K562 (cell line): ENCODE measurements around the gene BOLA3. TPM values are rescaled to one million over a fixed set of nuclear protein-coding genes. Genes with fewer than 3 reads are reported as not detected.

Experiments
- ATAC-seq: fragments of 200-7000 bp; cut with Tn5 transposase; 3 replicates; pipeline ENCODE4 v1.9.1; 2020; ENCODE audit warnings: moderate library complexity
- BruUV-seq: library from RNA; stranded (reverse); fragments of 400-500 nt; replicated peaks from 2 replicates; lab custom pipeline; 2021; lab: Mats Ljungman, UMichigan
- CTCF ChIA-PET: fragments of 300-600 bp; formaldehyde crosslinking; extraction: SDS; loops from one replicate; lab custom pipeline; 2021; ENCODE audit warnings: low intra/inter-chr PET ratio; lab: Yijun Ruan, JAX
- POLR2A ChIA-PET: fragments of 300-600, 350-650 bp; sonication (Branson Sonifier 250); formaldehyde crosslinking; extraction: SDS; loops from one replicate; lab custom pipeline; 2021; ENCODE audit warnings: antibody characterized with exemption, inconsistent platforms; lab: Yijun Ruan, JAX
- DNase-seq, 4 experiments: peaks; one replicate each; pipeline versions ENCODE4 v3.0.0 to v3.0.0-alpha.2; 2011 to 2018; ENCODE audit warnings: low spot score in 3 of 4, mixed read lengths in 3 of 4; ENCODE audit errors: extremely low read depth in 1 of 4
- FAIRE-seq: peaks from 2 replicates; lab custom pipeline; 2011; peaks lifted over from hg19 to GRCh38; lab: Jason Lieb, UNC
- H2AFZ ChIP-seq: 2 replicates; pipeline ENCODE4 v1.6.0; 2011; ENCODE audit warnings: low read depth, low read length, control low read depth, inconsistent platforms
- H3K27ac ChIP-seq: fragments of 200-600 bp; 3 replicates; pipeline ENCODE4 v1.8.0; 2011; ENCODE audit warnings: low read depth, mild to moderate bottlenecking, control low read depth, inconsistent platforms, low read length, moderate library complexity, mixed read lengths; ENCODE audit errors: extremely low read depth
- H3K27me3 ChIP-seq, 2 experiments: fragments of 300-600 bp in 1 of 2; 2 replicates in 1 of 2; 3 replicates in 1 of 2; pipeline versions ENCODE4 v1.6.0 to v1.8.0; 2011; ENCODE audit warnings: inconsistent platforms in 2 of 2, low read length in 2 of 2, mild to moderate bottlenecking in 1 of 2, mixed read lengths in 1 of 2, moderate library complexity in 1 of 2; ENCODE audit not compliant: control insufficient read depth in 2 of 2, insufficient read depth in 2 of 2
- H3K36me3 ChIP-seq: fragments of 300-600 bp; 3 replicates; pipeline ENCODE4 v1.8.0; 2011; ENCODE audit warnings: mild to moderate bottlenecking, low read length, inconsistent platforms; ENCODE audit not compliant: control insufficient read depth, insufficient read depth
- H3K4me1 ChIP-seq, 2 experiments: fragments of 200-600 bp in 1 of 2; replicated peaks in 1 of 2; 2 replicates in 1 of 2; 3 replicates in 1 of 2; pipeline versions ENCODE4 v1.5.1 to v1.8.0; 2011; ENCODE audit warnings: inconsistent platforms in 2 of 2, low read length in 2 of 2, mild to moderate bottlenecking in 1 of 2, mixed read lengths in 1 of 2, moderate library complexity in 1 of 2; ENCODE audit not compliant: control insufficient read depth in 2 of 2, insufficient read depth in 2 of 2
- H3K4me2 ChIP-seq: 2 replicates; pipeline ENCODE4 v1.6.1; 2011; ENCODE audit warnings: low read length, control low read depth, inconsistent platforms, mixed read lengths; ENCODE audit not compliant: insufficient read depth
- H3K4me3 ChIP-seq: fragments of 200-600 bp; sonication (generic), shearing (Covaris generic); 2 replicates; pipeline ENCODE4 v1.5.1; 2016; ENCODE audit warnings: control low read depth, inconsistent platforms
- H3K79me2 ChIP-seq: fragments of 200-600 bp; 3 replicates; pipeline ENCODE4 v1.8.0; 2011; ENCODE audit warnings: low read length, inconsistent platforms; ENCODE audit not compliant: control insufficient read depth, insufficient read depth
- H3K9ac ChIP-seq, 2 experiments: 2 replicates each; pipeline versions ENCODE4 v1.6.0 to v1.6.1; 2011; ENCODE audit warnings: low read depth in 2 of 2, low read length in 2 of 2, control low read depth in 1 of 2, inconsistent platforms in 1 of 2, mild to moderate bottlenecking in 1 of 2, mixed read lengths in 1 of 2; ENCODE audit not compliant: insufficient read depth in 1 of 2
- H3K9me1 ChIP-seq: one replicate; pipeline ENCODE4 v1.6.0; 2011; ENCODE audit warnings: inconsistent platforms, mild to moderate bottlenecking, low read length, moderate library complexity; ENCODE audit not compliant: control insufficient read depth, insufficient read depth
- H3K9me3 ChIP-seq: replicated peaks from 2 replicates; pipeline ENCODE4 v1.5.1; 2011; ENCODE audit warnings: low read depth, low read length, inconsistent platforms; ENCODE audit not compliant: control insufficient read depth, insufficient read depth
- H4K20me1 ChIP-seq: replicated peaks from 2 replicates; pipeline ENCODE4 v1.6.1; 2011; ENCODE audit warnings: low read length, inconsistent platforms, mixed read lengths; ENCODE audit not compliant: control insufficient read depth, insufficient read depth
- CBX2 ChIP-seq: fragments of 200-600 bp; sonication (generic); IDR thresholded peaks from one replicate; pipeline ENCODE4 v1.6.1; 2012; ENCODE audit warnings: mild to moderate bottlenecking, low read length, inconsistent platforms; ENCODE audit not compliant: insufficient read depth, poor library complexity, severe bottlenecking
- CEBPB ChIP-seq: fragments of 450-650 bp; IDR thresholded peaks from 2 replicates; pipeline ENCODE4 v1.6.1; 2016; ENCODE audit warnings: missing genetic modification characterization, missing compliant biosample characterization
- GTF2A2 ChIP-seq: IDR thresholded peaks from 2 replicates; pipeline ENCODE4 v1.6.1; 2016; ENCODE audit warnings: mild to moderate bottlenecking, missing genetic modification characterization, missing compliant biosample characterization
- HDAC2 ChIP-seq: fragments of 450-650 bp; IDR thresholded peaks from 2 replicates; pipeline ENCODE4 v1.6.1; 2016; ENCODE audit warnings: mild to moderate bottlenecking
- HES1 ChIP-seq: fragments of 450-650 bp; IDR thresholded peaks from 2 replicates; pipeline ENCODE4 v1.6.1; 2016; ENCODE audit warnings: low read depth, mild to moderate bottlenecking, moderate library complexity
- LEF1 ChIP-seq: fragments of 450-650 bp; IDR thresholded peaks from 2 replicates; pipeline ENCODE4 v1.6.1; 2016; ENCODE audit warnings: mild to moderate bottlenecking
- NR3C1 ChIP-seq: sonication (generic); formaldehyde crosslinking; IDR thresholded peaks from 2 replicates; pipeline ENCODE4 v1.8.1; 2022; ENCODE audit warnings: missing genetic modification reagents
- SREBF2 ChIP-seq: sonication (generic); formaldehyde crosslinking; IDR thresholded peaks from 2 replicates; pipeline ENCODE4 v1.4.0; 2020; ENCODE audit warnings: mild to moderate bottlenecking, missing genetic modification reagents
- TRIM24 ChIP-seq, 2 experiments: fragments of 450-650 bp; IDR thresholded peaks; 2 replicates each; pipeline ENCODE4 v1.6.1; 2016
- ZFP91 ChIP-seq: sonication (generic); formaldehyde crosslinking; IDR thresholded peaks from 2 replicates; pipeline ENCODE4 v1.8.0; 2022; ENCODE audit warnings: mild to moderate bottlenecking, missing genetic modification reagents
- ZNF124 ChIP-seq: sonication (generic); formaldehyde crosslinking; IDR thresholded peaks from 2 replicates; pipeline ENCODE4 v1.8.1; 2022; ENCODE audit warnings: missing genetic modification reagents
- ZNF263 ChIP-seq: sonication (generic); formaldehyde crosslinking; IDR thresholded peaks from 2 replicates; pipeline ENCODE4 v1.8.0; 2022; ENCODE audit warnings: mild to moderate bottlenecking, missing genetic modification reagents, borderline replicate concordance
- ZNF668 ChIP-seq: fragments of 250-450 bp; sonication (Bioruptor Pico); IDR thresholded peaks from 2 replicates; pipeline ENCODE4 v1.8.0; 2022; ENCODE audit warnings: mild to moderate bottlenecking, inconsistent platforms
- in situ Hi-C: fragments of 300-500 bp; cut with MboI; formaldehyde crosslinking; loops from 4 replicates; pipeline ENCODE4 v1.15.0; 2018; ENCODE audit warnings: inconsistent platforms, mixed read lengths
- intact Hi-C: fragments of 100-400 bp; cut with micrococcal nuclease; formaldehyde crosslinking; loops from 2 replicates; pipeline ENCODE4 v1.14.2; 2022
- polyA plus RNA-seq, 8 experiments: library from polyadenylated mRNA; depleted of rRNA in 4 of 8; stranded (reverse) in 5 of 8; unstranded in 3 of 8; fragments of >200 nt; fragmentation: Nextera tagmentation in 2 of 8; fragmentation: Illumina TruSeq in 1 of 8; extraction: Ambion mirVana in 2 of 8; extraction: Trizol in 1 of 8; gene quantifications; 2 replicates each; pipeline versions ENCODE4 v1.2.1 to v1.2.3, GENCODE V29; 2011 to 2014; ENCODE audit warnings: inconsistent platforms in 1 of 8, missing spikeins in 1 of 8
- total RNA-seq, 7 experiments: library from RNA; depleted of rRNA in 6 of 7; stranded (reverse); fragments of >200 nt in 6 of 7; fragmentation: Illumina TruSeq in 2 of 7; extraction: Trizol in 2 of 7; gene quantifications; 2 replicates each; pipeline versions ENCODE4 v1.2.1 to v1.2.3, GENCODE V29; 2011 to 2021; ENCODE audit warnings: low replicate concordance in 1 of 7

The BOLA3 gene
- total and polyA plus RNA-seq, 9 of the 15 experiments (the other 6 are each of a cell fraction or from before 2014, with no cell fraction given), result 149 to 619 (median 255) TPM

DNA sequence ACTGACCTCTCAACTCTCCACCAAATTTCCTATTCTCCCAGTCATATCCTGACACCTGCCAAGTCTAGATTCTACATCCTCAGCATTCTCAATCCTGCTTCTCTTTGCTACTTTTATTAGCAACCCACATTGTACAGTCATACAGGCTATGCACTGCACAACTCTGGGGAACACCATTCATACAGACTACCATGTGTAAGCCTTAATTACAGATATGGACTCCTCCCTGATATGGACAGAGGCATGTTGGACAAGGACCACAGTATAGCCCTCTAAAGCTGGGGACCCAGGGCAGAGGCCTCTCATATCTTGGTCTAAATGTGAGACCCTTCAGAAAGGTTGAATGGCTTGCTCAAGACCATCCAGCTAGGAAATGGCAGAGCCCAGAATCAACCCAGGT is 36.3 kb downstream of the BOLA3 start:
- in situ Hi-C loops, result no loop called here
- no TSS peak for BruUV-seq
- H4K20me1 ChIP-seq, result no peaks in the 10 kb centered on the region
- ChIA-PET POLR2A (interaction anchor here (1.0 to 1.8 kb wide), 2 partner anchors 9 to 35 kb away, joined by 4 to 5 read pairs; no protein-coding TSS in a partner anchor), CTCF (no interaction called here)
- H3K4me2 ChIP-seq, result no peak overlapping the region
- H3K9me3 ChIP-seq, result no peaks in the 10 kb centered on the region
- H3K4me3 ChIP-seq, result no peak overlapping the region
- H3K9ac ChIP-seq, result no peak overlapping the region
- DNase-seq, result no peak
- FAIRE-seq, result no peak
- H3K4me1 ChIP-seq, result 0 out of 5 replicates have a peak, but pooled peaks cover 0 to 3% of the 10 kb centered on the region in 2 experiments
- H3K9me1 ChIP-seq, result no peaks in the 10 kb centered on the region
- no peaks in the 10 kb centered on the region for H3K79me2 ChIP-seq
- H3K27me3 ChIP-seq, result no peaks in the 10 kb centered on the region
- no peaks in the 10 kb centered on the region for H3K36me3 ChIP-seq
- intact Hi-C loops, result no loop called here
- H3K27ac ChIP-seq, result no peak overlapping the region
- H2AFZ ChIP-seq, result no peak overlapping the region
- no peak for ATAC-seq
- TF ChIP-seq LEF1 (no peak), ZNF668 (no peak), ZFP91 (CRISPR knock-in tag) (no peak), GTF2A2 (no peak), HDAC2 (no peak), CEBPB (tag) (no peak), ZNF124 (CRISPR knock-in tag) (no peak), ZNF263 (CRISPR knock-in tag) (no peak), NR3C1 (no peak), CBX2 (no peak), TRIM24 (IDR thresholded peaks at IDR 0.05) (no peak), HES1 (no peak), SREBF2 (CRISPR knock-in tag) (no peak)
